ENCODE data around the gene PCDHA13.
"Not testable (repeated sequence)": the region's sequence is repeated elsewhere in the genome, so short reads cannot be mapped to it uniquely, and the experiment has no call there.

PCDHA13 gene

GRCh38 chr5:140881889-140882590 is at the start of gene PCDHA13:
PCDHA13 (plus strand) TSS chr5:140882124; CDS start chr5:140882269, 145 bp downstream.
- Histone ChIP-seq H3K9me3 (ENCODE audit: control insufficient read depth, insufficient read depth, low read length) (no peaks in the 10 kb centered on the region), H3K36me3 (ENCODE audit: control insufficient read depth, insufficient read depth, low read length) (no peaks in the 10 kb centered on the region), H3K4me3 (ENCODE audit: low read depth, low read length) (peak within 1 kb of the TSS; percentile 36), H3K9ac (ENCODE audit: low read depth, low read length) (no peak within 1 kb of the TSS), H3K4me1 (ENCODE audit: control insufficient read depth, insufficient read depth, low read length) (no peaks in the 10 kb centered on the region), H3K27ac (ENCODE audit: low read depth, low read length) (no peak within 1 kb of the TSS), H3K27me3 (ENCODE audit: control insufficient read depth, insufficient read depth, low read length) (no peaks in the 10 kb centered on the region)

- H3K9me3 ChIP-seq (ENCODE audit: control insufficient read depth, insufficient read depth, low read length), result peaks cover 9% of the 10 kb centered on the region; the same call in 1 of the 2 replicates
- H3K27ac ChIP-seq (ENCODE audit: low read depth, low read length), result no peak within 1 kb of the TSS
- H3K36me3 ChIP-seq (ENCODE audit: control insufficient read depth, insufficient read depth, low read length), result no peaks in the 10 kb centered on the region
- H3K4me1 ChIP-seq (ENCODE audit: control insufficient read depth, insufficient read depth, low read length), result no peaks in the 10 kb centered on the region
- H3K27me3 ChIP-seq (ENCODE audit: control insufficient read depth, insufficient read depth, low read length), result no peaks in the 10 kb centered on the region
- peak within 1 kb of the TSS; percentile 54 for H3K4me3 ChIP-seq (ENCODE audit: low read depth, low read length)
- no peak within 1 kb of the TSS; the same call in 1 of the 2 replicates for H3K9ac ChIP-seq (ENCODE audit: low read depth, low read length)
These were observed 47.9 kb upstream of the PCDHA13 start, which contains the start of gene PCDHA7 for GRCh38 chr5:140833993-140834392. PCDHA7 (plus strand) TSS chr5:140834269; CDS start chr5:140834384, 115 bp downstream.

- peak overlapping the region; percentile 54 for H3K4me3 ChIP-seq (ENCODE audit: low read depth, low read length)
These were observed 47.4 kb upstream of the PCDHA13 start for GRCh38 chr5:140834439-140835008.

GRCh38 chr5:140835622-140836510 is 46.1 kb upstream of the PCDHA13 start:
- H3K9me3 ChIP-seq (ENCODE audit: control insufficient read depth, insufficient read depth, low read length), result peaks cover 9% of the 10 kb centered on the region; the same call in 1 of the 2 replicates
- no peaks in the 10 kb centered on the region for H3K27me3 ChIP-seq (ENCODE audit: control insufficient read depth, insufficient read depth, low read length)
- no peaks in the 10 kb centered on the region for H3K36me3 ChIP-seq (ENCODE audit: control insufficient read depth, insufficient read depth, low read length)
- H3K4me3 ChIP-seq (ENCODE audit: low read depth, low read length), result no peak overlapping the region
- no peak overlapping the region for H3K27ac ChIP-seq (ENCODE audit: low read depth, low read length)
- H3K9ac ChIP-seq (ENCODE audit: low read depth, low read length), result no peak overlapping the region
- H3K4me1 ChIP-seq (ENCODE audit: control insufficient read depth, insufficient read depth, low read length), result no peaks in the 10 kb centered on the region

More at GRCh38 chr5:140834439-140835008, 47.4 kb upstream of the PCDHA13 start:
- H3K36me3 ChIP-seq (ENCODE audit: control insufficient read depth, insufficient read depth, low read length); H3K9me3 ChIP-seq (ENCODE audit: control insufficient read depth, insufficient read depth, low read length); H3K9ac ChIP-seq (ENCODE audit: low read depth, low read length); H3K4me1 ChIP-seq (ENCODE audit: control insufficient read depth, insufficient read depth, low read length); H3K27me3 ChIP-seq (ENCODE audit: control insufficient read depth, insufficient read depth, low read length); H3K27ac ChIP-seq (ENCODE audit: low read depth, low read length): not testable (repeated sequence)

- no peaks in the 10 kb centered on the region for H3K4me1 ChIP-seq (ENCODE audit: control insufficient read depth, insufficient read depth, low read length)
- H3K9ac ChIP-seq (ENCODE audit: low read depth, low read length), result no peak within 1 kb of the TSS
- H3K4me3 ChIP-seq (ENCODE audit: low read depth, low read length), result no peak within 1 kb of the TSS
- H3K27me3 ChIP-seq (ENCODE audit: control insufficient read depth, insufficient read depth, low read length), result no peaks in the 10 kb centered on the region
- H3K9me3 ChIP-seq (ENCODE audit: control insufficient read depth, insufficient read depth, low read length), result no peaks in the 10 kb centered on the region
- H3K36me3 ChIP-seq (ENCODE audit: control insufficient read depth, insufficient read depth, low read length), result no peaks in the 10 kb centered on the region
- no peak within 1 kb of the TSS for H3K27ac ChIP-seq (ENCODE audit: low read depth, low read length)
These were observed 40.7 kb upstream of the PCDHA13 start, which contains the start of gene PCDHA8 for GRCh38 chr5:140840978-140841962. PCDHA8 (plus strand) TSS chr5:140841187; CDS start chr5:140841322, 135 bp downstream.

GRCh38 chr5:140842798-140843733 is 38.9 kb upstream of the PCDHA13 start:
- no peak overlapping the region for H3K27ac ChIP-seq (ENCODE audit: low read depth, low read length)
- no peaks in the 10 kb centered on the region for H3K27me3 ChIP-seq (ENCODE audit: control insufficient read depth, insufficient read depth, low read length)
- H3K9me3 ChIP-seq (ENCODE audit: control insufficient read depth, insufficient read depth, low read length), result no peaks in the 10 kb centered on the region
- H3K4me3 ChIP-seq (ENCODE audit: low read depth, low read length), result no peak overlapping the region
- H3K9ac ChIP-seq (ENCODE audit: low read depth, low read length), result no peak overlapping the region
- no peaks in the 10 kb centered on the region for H3K36me3 ChIP-seq (ENCODE audit: control insufficient read depth, insufficient read depth, low read length)
- H3K4me1 ChIP-seq (ENCODE audit: control insufficient read depth, insufficient read depth, low read length), result no peaks in the 10 kb centered on the region

- H3K27ac ChIP-seq (ENCODE audit: low read depth, low read length); H3K4me1 ChIP-seq (ENCODE audit: control insufficient read depth, insufficient read depth, low read length); H3K36me3 ChIP-seq (ENCODE audit: control insufficient read depth, insufficient read depth, low read length); H3K9me3 ChIP-seq (ENCODE audit: control insufficient read depth, insufficient read depth, low read length); H3K9ac ChIP-seq (ENCODE audit: low read depth, low read length); H3K4me3 ChIP-seq (ENCODE audit: low read depth, low read length); H3K27me3 ChIP-seq (ENCODE audit: control insufficient read depth, insufficient read depth, low read length): not testable (repeated sequence)
These were observed 33.5 kb upstream of the PCDHA13 start, which contains the start of gene PCDHA9 for GRCh38 chr5:140848139-140849102. PCDHA9 (plus strand) TSS chr5:140848382; CDS start chr5:140848496, 114 bp downstream.

GRCh38 chr5:140849831-140850634 is 31.9 kb upstream of the PCDHA13 start:
- not testable (repeated sequence) for H3K9me3 ChIP-seq (ENCODE audit: control insufficient read depth, insufficient read depth, low read length); H3K36me3 ChIP-seq (ENCODE audit: control insufficient read depth, insufficient read depth, low read length); H3K4me1 ChIP-seq (ENCODE audit: control insufficient read depth, insufficient read depth, low read length); H3K27me3 ChIP-seq (ENCODE audit: control insufficient read depth, insufficient read depth, low read length); H3K27ac ChIP-seq (ENCODE audit: low read depth, low read length); H3K9ac ChIP-seq (ENCODE audit: low read depth, low read length); H3K4me3 ChIP-seq (ENCODE audit: low read depth, low read length)
